ENCODE results near the gene GALNT16.
"Not testable (repeated sequence)": the region's sequence is repeated elsewhere in the genome, so short reads cannot be mapped to it uniquely, and the experiment has no call there.

Gene GALNT16

GRCh38 chr14:69387311-69387710 lies 127.4 kb downstream of the GALNT16 start:
- 100% methylated on average over 3 of the region's 3 CpGs; no CpG with 5 or more reads in 1 of the 2 experiments for WGBS, 2 experiments (ENCODE audit: insufficient coverage in 2 of 2)
- no peaks in the 10 kb centered on the region for H3K9me3 ChIP-seq (ENCODE audit: control insufficient read depth, low read length)
- no peak overlapping the region for H3K27ac ChIP-seq (ENCODE audit: low read depth, low read length, severe bottlenecking)
- no peak overlapping the region for H3K4me3 ChIP-seq (ENCODE audit: extremely low read depth, insufficient read depth, low read length, poor library complexity, severe bottlenecking)
- peaks cover 92% of the 10 kb centered on the region for H3K36me3 ChIP-seq (ENCODE audit: control insufficient read depth, insufficient read depth, low read length)
- no peaks in the 10 kb centered on the region for H3K4me1 ChIP-seq (ENCODE audit: control insufficient read depth, insufficient read depth, low read length, poor library complexity, severe bottlenecking)

GRCh38 chr14:69391400-69391799 lies 131.4 kb downstream of the GALNT16 start:
- H3K4me1 ChIP-seq (ENCODE audit: control insufficient read depth, insufficient read depth, low read length, poor library complexity, severe bottlenecking): not testable (repeated sequence)
- WGBS, 2 experiments (ENCODE audit: insufficient coverage in 2 of 2): 96 to 100% methylated on average over 3 to 5 of the region's 8 CpGs

GRCh38 chr14:69392481-69392880 lies 132.5 kb downstream of the GALNT16 start:
- H3K4me1 ChIP-seq (ENCODE audit: control insufficient read depth, insufficient read depth, low read length, poor library complexity, severe bottlenecking): peaks cover 5% of the 10 kb centered on the region
- no peaks in the 10 kb centered on the region for H3K9me3 ChIP-seq (ENCODE audit: control insufficient read depth, low read length)
- 100% methylated on average over 2 of the region's 3 CpGs; no CpG with 5 or more reads in 1 of the 2 experiments for WGBS, 2 experiments (ENCODE audit: insufficient coverage in 2 of 2)
- no peak overlapping the region for H3K4me3 ChIP-seq (ENCODE audit: extremely low read depth, insufficient read depth, low read length, poor library complexity, severe bottlenecking)
- H3K36me3 ChIP-seq (ENCODE audit: control insufficient read depth, insufficient read depth, low read length): peaks cover 94% of the 10 kb centered on the region
- H3K27ac ChIP-seq (ENCODE audit: low read depth, low read length, severe bottlenecking): no peak overlapping the region

More at GRCh38 chr14:69391400-69391799, 131.4 kb downstream of the GALNT16 start:
- H3K27ac ChIP-seq (ENCODE audit: low read depth, low read length, severe bottlenecking); H3K9me3 ChIP-seq (ENCODE audit: control insufficient read depth, low read length); H3K4me3 ChIP-seq (ENCODE audit: extremely low read depth, insufficient read depth, low read length, poor library complexity, severe bottlenecking): not testable (repeated sequence)
- peaks cover 96% of the 10 kb centered on the region for H3K36me3 ChIP-seq (ENCODE audit: control insufficient read depth, insufficient read depth, low read length)

- peaks cover 61% of the 10 kb centered on the region for H3K36me3 ChIP-seq (ENCODE audit: control insufficient read depth, insufficient read depth, low read length)
- no peak overlapping the region for H3K4me3 ChIP-seq (ENCODE audit: extremely low read depth, insufficient read depth, low read length, poor library complexity, severe bottlenecking)
- no peak overlapping the region for H3K27ac ChIP-seq (ENCODE audit: low read depth, low read length, severe bottlenecking)
- 96 to 100% methylated on average over 3 of the region's 4 CpGs for WGBS, 2 experiments (ENCODE audit: insufficient coverage in 2 of 2)
- H3K4me1 ChIP-seq (ENCODE audit: control insufficient read depth, insufficient read depth, low read length, poor library complexity, severe bottlenecking): peaks cover 10% of the 10 kb centered on the region
- H3K9me3 ChIP-seq (ENCODE audit: control insufficient read depth, low read length): no peaks in the 10 kb centered on the region
Measured at GRCh38 chr14:69395929-69396328, 136.0 kb downstream of the GALNT16 start.

- Histone ChIP-seq H3K36me3 (ENCODE audit: control insufficient read depth, insufficient read depth, low read length) (peaks cover 39% of the 10 kb centered on the region), H3K27ac (ENCODE audit: low read depth, low read length, severe bottlenecking) (peak within 1 kb of the TSS; percentile 81), H3K4me3 (ENCODE audit: extremely low read depth, insufficient read depth, low read length, poor library complexity, severe bottlenecking) (peak within 1 kb of the TSS; percentile 91), H3K4me1 (ENCODE audit: control insufficient read depth, insufficient read depth, low read length, poor library complexity, severe bottlenecking) (peaks cover 10% of the 10 kb centered on the region), H3K9me3 (ENCODE audit: control insufficient read depth, low read length) (no peaks in the 10 kb centered on the region)
- WGBS, 2 experiments (ENCODE audit: insufficient coverage in 2 of 2): 0% methylated on average over 41 to 43 of the region's 53 CpGs
Measured at GRCh38 chr14:69398053-69398817, 138.3 kb downstream of the GALNT16 start, which contains the start of the genes ERH and SLC39A9. Gene ERH, minus strand, starts transcription at chr14:69398299. Its CDS starts 66 bp downstream, at chr14:69398233. Gene SLC39A9, plus strand, starts transcription at chr14:69398692. Its CDS starts 678 bp downstream, at chr14:69399370.

GRCh38 chr14:69398818-69399210 lies 138.9 kb downstream of the GALNT16 start:
- 1 to 2% methylated on average over 15 to 16 of the region's 18 CpGs for WGBS, 2 experiments (ENCODE audit: insufficient coverage in 2 of 2)

GRCh38 chr14:69399750-69400149 lies 139.8 kb downstream of the GALNT16 start:
- H3K27ac ChIP-seq (ENCODE audit: low read depth, low read length, severe bottlenecking): no peak overlapping the region
- 93 to 95% methylated on average over 8 of the region's 8 CpGs for WGBS, 2 experiments (ENCODE audit: insufficient coverage in 2 of 2)
- H3K4me3 ChIP-seq (ENCODE audit: extremely low read depth, insufficient read depth, low read length, poor library complexity, severe bottlenecking): peak overlapping the region; percentile 91

More at GRCh38 chr14:69398818-69399210, 138.9 kb downstream of the GALNT16 start:
- no peaks in the 10 kb centered on the region for H3K9me3 ChIP-seq (ENCODE audit: control insufficient read depth, low read length)
- peak overlapping the region; percentile 91 for H3K4me3 ChIP-seq (ENCODE audit: extremely low read depth, insufficient read depth, low read length, poor library complexity, severe bottlenecking)
- H3K27ac ChIP-seq (ENCODE audit: low read depth, low read length, severe bottlenecking): peak overlapping the region; percentile 81
- peaks cover 36% of the 10 kb centered on the region for H3K36me3 ChIP-seq (ENCODE audit: control insufficient read depth, insufficient read depth, low read length)
- H3K4me1 ChIP-seq (ENCODE audit: control insufficient read depth, insufficient read depth, low read length, poor library complexity, severe bottlenecking): peaks cover 10% of the 10 kb centered on the region

GRCh38 chr14:69400154-69400553 lies 140.2 kb downstream of the GALNT16 start:
- WGBS, 2 experiments (ENCODE audit: insufficient coverage in 2 of 2): 87 to 90% methylated on average over 6 of the region's 6 CpGs
- Histone ChIP-seq H3K27ac (ENCODE audit: low read depth, low read length, severe bottlenecking) (no peak overlapping the region), H3K9me3 (ENCODE audit: control insufficient read depth, low read length) (no peaks in the 10 kb centered on the region), H3K36me3 (ENCODE audit: control insufficient read depth, insufficient read depth, low read length) (peaks cover 29% of the 10 kb centered on the region), H3K4me1 (ENCODE audit: control insufficient read depth, insufficient read depth, low read length, poor library complexity, severe bottlenecking) (peaks cover 10% of the 10 kb centered on the region), H3K4me3 (ENCODE audit: extremely low read depth, insufficient read depth, low read length, poor library complexity, severe bottlenecking) (peak overlapping the region; percentile 91)

More at GRCh38 chr14:69399750-69400149, 139.8 kb downstream of the GALNT16 start:
- peaks cover 33% of the 10 kb centered on the region for H3K36me3 ChIP-seq (ENCODE audit: control insufficient read depth, insufficient read depth, low read length)
- H3K9me3 ChIP-seq (ENCODE audit: control insufficient read depth, low read length): no peaks in the 10 kb centered on the region
- peaks cover 10% of the 10 kb centered on the region for H3K4me1 ChIP-seq (ENCODE audit: control insufficient read depth, insufficient read depth, low read length, poor library complexity, severe bottlenecking)

GRCh38 chr14:69401841-69402240 lies 141.9 kb downstream of the GALNT16 start:
- no peaks in the 10 kb centered on the region for H3K9me3 ChIP-seq (ENCODE audit: control insufficient read depth, low read length)
- peaks cover 5% of the 10 kb centered on the region for H3K4me1 ChIP-seq (ENCODE audit: control insufficient read depth, insufficient read depth, low read length, poor library complexity, severe bottlenecking)
- H3K36me3 ChIP-seq (ENCODE audit: control insufficient read depth, insufficient read depth, low read length): peaks cover 13% of the 10 kb centered on the region
- no peak overlapping the region for H3K4me3 ChIP-seq (ENCODE audit: extremely low read depth, insufficient read depth, low read length, poor library complexity, severe bottlenecking)
- H3K27ac ChIP-seq (ENCODE audit: low read depth, low read length, severe bottlenecking): no peak overlapping the region
- WGBS, 2 experiments (ENCODE audit: insufficient coverage in 2 of 2): no CpG with 5 or more reads among the region's 2 CpGs

GRCh38 chr14:69404478-69404877 lies 144.5 kb downstream of the GALNT16 start:
- WGBS, 2 experiments (ENCODE audit: insufficient coverage in 2 of 2): no CpG with 5 or more reads among the region's 3 CpGs
- H3K9me3 ChIP-seq (ENCODE audit: control insufficient read depth, low read length): no peaks in the 10 kb centered on the region

GRCh38 chr14:69404883-69405282 lies 144.9 kb downstream of the GALNT16 start:
- Histone ChIP-seq H3K4me3 (ENCODE audit: extremely low read depth, insufficient read depth, low read length, poor library complexity, severe bottlenecking) (no peak overlapping the region), H3K4me1 (ENCODE audit: control insufficient read depth, insufficient read depth, low read length, poor library complexity, severe bottlenecking) (peaks cover 5% of the 10 kb centered on the region), H3K36me3 (ENCODE audit: control insufficient read depth, insufficient read depth, low read length) (peaks cover 9% of the 10 kb centered on the region), H3K27ac (ENCODE audit: low read depth, low read length, severe bottlenecking) (no peak overlapping the region), H3K9me3 (ENCODE audit: control insufficient read depth, low read length) (no peaks in the 10 kb centered on the region)
- WGBS, 2 experiments (ENCODE audit: insufficient coverage in 2 of 2): 100% methylated on average over 1 of the region's 5 CpGs; no CpG with 5 or more reads in 1 of the 2 experiments

More at GRCh38 chr14:69404478-69404877, 144.5 kb downstream of the GALNT16 start:
- no peak overlapping the region for H3K27ac ChIP-seq (ENCODE audit: low read depth, low read length, severe bottlenecking)
- H3K4me3 ChIP-seq (ENCODE audit: extremely low read depth, insufficient read depth, low read length, poor library complexity, severe bottlenecking): no peak overlapping the region
- H3K36me3 ChIP-seq (ENCODE audit: control insufficient read depth, insufficient read depth, low read length): peaks cover 9% of the 10 kb centered on the region
- peaks cover 5% of the 10 kb centered on the region for H3K4me1 ChIP-seq (ENCODE audit: control insufficient read depth, insufficient read depth, low read length, poor library complexity, severe bottlenecking)

Data from mesodermal cell (in vitro differentiated cells).